ENCODE measurements around the gene ARL14EP.

DNA sequence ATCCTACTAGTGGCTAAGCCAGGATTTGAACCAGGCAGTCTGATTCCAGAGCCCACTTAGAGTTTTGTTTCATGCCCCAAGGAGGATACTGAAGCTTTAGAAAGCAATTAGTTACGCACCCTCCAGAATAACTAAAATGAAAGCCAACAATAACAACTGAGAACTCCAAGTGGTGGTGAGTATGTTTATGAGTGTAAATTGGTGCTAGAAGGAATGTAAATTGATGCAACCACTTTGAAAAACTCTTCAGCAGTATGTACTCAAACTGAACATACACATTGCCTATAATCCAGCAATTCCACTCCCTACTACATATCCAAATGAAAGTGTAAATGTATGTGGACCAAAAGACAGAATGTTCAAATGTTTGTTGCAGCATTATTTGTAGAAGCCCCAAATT is 6.7 kb upstream of the ARL14EP start:
- no peak for TF ChIP-seq SP1 (IDR thresholded peaks at IDR 0.05)
- TF ChIP-seq FOXA1 (IDR thresholded peaks at IDR 0.05), result no peak
- TF ChIP-seq FOXM1 (IDR thresholded peaks at IDR 0.05; ENCODE audit: borderline replicate concordance), result no peak
- no peak for TF ChIP-seq SUZ12 (IDR thresholded peaks at IDR 0.05)
- no peak for TF ChIP-seq CTBP1 (IDR thresholded peaks at IDR 0.05; ENCODE audit: borderline replicate concordance)
- TF ChIP-seq TARDBP (IDR thresholded peaks at IDR 0.05), result no peak
- no peak for TF ChIP-seq FOXK2 (IDR thresholded peaks at IDR 0.05)
- TF ChIP-seq, protein P1, sequence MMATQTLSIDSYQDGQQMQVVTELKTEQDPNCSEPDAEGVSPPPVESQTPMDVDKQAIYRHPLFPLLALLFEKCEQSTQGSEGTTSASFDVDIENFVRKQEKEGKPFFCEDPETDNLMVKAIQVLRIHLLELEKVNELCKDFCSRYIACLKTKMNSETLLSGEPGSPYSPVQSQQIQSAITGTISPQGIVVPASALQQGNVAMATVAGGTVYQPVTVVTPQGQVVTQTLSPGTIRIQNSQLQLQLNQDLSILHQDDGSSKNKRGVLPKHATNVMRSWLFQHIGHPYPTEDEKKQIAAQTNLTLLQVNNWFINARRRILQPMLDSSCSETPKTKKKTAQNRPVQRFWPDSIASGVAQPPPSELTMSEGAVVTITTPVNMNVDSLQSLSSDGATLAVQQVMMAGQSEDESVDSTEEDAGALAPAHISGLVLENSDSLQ (IDR thresholded peaks at IDR 0.05), result no peak
- no peak for TF ChIP-seq LEF1 (IDR thresholded peaks at IDR 0.05; ENCODE audit: borderline replicate concordance)
- no peak for TF ChIP-seq HDGF (IDR thresholded peaks at IDR 0.05; ENCODE audit: borderline replicate concordance)
- TF ChIP-seq BHLHE40 (IDR thresholded peaks at IDR 0.05; ENCODE audit: borderline replicate concordance), result no peak
- TF ChIP-seq ARNT (IDR thresholded peaks at IDR 0.05), result no peak
- no peak for TF ChIP-seq ZNF384 (IDR thresholded peaks at IDR 0.05)

All from HEK293T (cell line).